Medulla oblongata (tissue), 1 donor: Measurements from ENCODE around the gene AP5Z1.

Experiments
- DNase-seq: peaks from one replicate; pipeline ENCODE4 v3.0.0-alpha.2; 2015; ENCODE audit errors: extremely low spot score

AP5Z1 gene

DNA sequence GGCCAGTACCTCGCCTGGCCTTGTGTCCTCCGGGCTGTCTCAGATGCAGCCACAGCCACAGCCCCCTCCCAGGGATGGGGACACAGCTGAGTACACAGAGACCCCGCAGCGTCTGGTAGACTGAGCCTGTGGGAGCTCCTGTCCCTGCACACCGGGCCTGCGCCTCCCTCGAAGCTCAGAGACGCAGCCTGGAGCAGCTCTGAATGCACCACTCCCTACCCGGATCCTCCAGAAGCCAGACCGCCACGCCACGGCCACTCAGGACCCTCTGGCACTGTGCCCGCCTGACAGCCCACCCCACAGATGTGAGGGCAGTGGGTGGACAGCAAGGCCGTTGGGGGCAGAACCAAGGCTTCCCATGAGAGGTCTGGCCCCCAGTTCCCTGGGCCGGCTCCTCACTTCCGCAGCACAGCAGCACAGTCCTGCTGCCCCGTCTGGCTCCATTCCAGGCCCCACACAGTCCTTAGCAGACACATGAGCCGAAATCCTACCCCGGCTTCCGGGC, 45.6 kb downstream of the AP5Z1 start:
- DNase-seq: no peak

DNA sequence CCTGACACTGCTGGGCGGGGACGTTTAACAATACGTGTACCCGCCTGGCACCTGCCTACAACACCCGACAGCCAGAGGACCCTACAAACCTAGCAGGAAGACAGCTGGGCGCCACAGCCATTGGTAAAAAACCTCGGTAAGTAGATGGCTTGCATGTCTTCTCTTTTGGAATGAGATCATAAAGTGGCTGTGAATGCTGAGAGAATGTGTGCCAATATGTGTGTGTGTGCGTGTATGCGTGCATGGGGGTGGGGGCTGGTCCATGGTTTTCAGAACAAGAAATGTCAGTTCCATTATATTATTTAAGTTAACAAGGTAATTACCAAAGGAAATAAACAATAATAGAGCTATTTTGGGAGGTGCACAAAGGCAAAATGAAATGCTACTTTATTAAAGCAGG, 47.3 kb downstream of the AP5Z1 start:
- no peak for DNase-seq

DNA sequence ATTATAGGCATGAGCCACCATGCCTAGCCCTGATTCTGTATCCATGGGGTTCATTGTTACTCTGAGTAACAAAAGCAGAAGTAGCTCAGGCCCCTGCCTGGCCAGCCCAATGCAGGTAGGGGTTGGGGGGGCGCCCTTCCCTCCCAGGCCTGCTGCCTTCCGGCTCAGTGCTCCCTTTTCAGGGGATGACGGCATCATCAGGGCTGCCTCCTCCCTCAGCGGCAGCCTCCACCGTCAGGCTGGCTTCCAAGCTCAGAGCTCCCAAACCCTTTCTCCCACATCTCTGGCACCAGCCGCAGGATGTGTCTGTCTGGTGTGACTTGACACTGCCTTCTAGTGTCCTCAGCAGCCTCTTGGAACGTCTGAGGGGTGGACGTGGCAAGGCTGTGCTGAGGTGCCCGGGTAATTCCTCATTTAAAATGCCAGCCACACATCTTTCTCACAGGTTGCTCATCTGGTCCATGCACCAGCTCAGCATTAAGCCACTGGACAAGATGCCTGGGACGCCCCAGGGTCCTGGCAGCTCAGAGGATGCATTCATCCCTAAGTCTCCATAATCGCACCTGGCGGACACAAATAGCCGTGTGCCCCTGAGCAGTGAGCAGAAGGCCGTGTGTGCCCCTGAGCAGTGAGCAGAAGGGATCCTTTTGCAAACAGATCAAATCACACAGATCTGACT, 48.2 kb downstream of the AP5Z1 start:
- no peak for DNase-seq

DNA sequence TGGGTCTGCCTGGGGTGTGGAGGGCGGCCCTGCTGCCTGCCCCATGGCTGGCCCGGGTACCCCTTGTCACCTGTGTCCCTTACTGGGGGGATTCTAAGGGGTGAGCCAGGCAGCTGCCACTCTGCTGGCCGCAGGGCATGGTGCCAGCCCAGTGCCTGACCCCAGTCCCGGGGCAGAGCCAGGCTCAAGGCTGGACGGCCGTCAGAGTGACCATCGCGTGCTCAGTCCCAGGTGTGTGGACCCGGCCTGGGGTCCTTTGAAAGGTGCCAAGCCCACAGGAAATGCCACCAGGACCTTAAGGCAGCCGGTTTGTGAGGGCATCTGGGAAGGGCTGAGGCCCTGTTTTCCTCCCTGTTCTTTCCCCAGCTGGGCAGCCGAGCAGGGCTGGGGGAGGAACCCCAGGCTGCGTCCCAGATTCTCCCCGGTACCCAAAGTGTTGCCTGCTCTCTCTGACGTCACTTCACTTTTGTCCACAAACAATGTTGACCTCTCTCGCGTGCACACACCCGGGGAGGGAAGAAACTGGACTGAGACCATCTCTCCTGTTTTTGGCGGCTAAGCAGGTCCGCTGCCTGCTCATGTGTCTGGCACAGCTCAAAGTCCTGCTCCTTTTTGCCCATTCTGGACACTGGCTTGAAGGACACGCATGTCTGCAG, 48.8 kb downstream of the AP5Z1 start:
- peak; percentile 39 for DNase-seq

DNA sequence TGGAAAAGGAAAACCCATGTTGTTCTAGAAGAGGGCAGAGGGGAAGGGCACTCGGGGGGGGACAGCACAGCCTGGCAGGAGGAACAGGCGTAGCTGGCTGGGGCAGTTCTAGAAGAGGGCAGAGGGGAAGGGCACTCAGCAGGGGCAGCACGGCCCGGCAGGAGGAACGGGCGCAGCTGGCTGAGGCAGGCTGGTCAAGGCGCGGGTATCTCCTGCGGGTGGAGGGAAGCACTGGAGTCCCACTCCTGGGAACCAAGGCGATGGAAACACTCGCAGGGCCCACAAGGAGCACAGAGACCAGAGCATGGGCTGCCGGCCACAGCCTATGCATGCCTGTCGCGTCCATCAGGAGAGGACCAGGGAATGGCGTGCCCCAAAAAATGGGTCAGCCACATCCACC, 49.7 kb downstream of the AP5Z1 start:
- no peak for DNase-seq

DNA sequence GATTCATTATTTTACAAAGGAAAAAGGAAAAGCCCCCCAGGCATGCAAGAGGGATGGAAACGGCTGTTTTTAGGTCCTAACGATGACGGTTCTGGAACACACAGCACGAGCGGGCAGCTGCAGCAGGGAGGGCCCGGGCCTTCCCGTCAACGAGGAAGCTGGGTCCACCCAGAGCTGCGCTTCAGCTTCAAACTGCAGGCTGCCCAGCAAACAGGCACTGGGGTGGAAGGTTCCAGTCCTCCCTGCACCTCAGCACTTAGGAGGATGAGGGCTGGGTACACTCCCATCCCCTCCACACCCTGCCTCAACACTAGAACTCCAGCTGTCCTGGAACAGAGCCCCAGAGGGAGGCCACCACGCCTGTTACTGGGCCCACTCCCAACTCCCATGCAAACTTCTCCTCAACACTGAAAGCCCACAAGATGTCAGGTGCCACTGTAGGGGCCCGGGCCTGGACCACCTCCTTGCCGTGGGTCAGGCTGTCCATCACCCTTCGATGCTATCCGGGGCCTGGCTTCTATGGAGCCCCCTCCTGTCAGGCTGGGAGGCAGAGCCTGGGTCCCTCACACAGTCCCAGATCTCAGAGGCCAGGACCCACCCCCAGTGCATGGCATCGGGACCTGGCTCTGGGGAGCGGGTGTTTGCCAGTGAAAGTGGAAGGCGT, 53.4 kb downstream of the AP5Z1 start:
- no peak for DNase-seq

DNA sequence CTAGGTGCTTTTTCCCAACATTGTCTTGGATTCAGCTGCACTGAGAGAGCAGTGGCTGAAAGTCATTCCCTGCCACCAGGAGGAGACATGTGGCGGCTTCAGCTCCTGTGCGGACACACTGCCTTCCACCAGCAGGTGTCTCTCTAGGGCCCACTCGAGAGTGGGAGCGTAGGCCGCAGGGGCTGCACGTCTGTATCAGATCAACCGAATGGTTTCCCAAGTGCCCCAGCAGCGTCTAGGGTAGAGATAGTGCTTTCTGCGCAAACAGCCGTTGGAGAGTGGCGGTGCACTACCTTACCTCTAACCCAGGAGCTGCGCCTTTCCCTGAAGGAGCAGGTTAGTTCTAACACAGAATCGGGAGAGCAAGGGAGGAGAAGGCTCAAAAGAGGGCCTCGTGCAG, 54.8 kb downstream of the AP5Z1 start:
- peak; percentile 60 for DNase-seq

DNA sequence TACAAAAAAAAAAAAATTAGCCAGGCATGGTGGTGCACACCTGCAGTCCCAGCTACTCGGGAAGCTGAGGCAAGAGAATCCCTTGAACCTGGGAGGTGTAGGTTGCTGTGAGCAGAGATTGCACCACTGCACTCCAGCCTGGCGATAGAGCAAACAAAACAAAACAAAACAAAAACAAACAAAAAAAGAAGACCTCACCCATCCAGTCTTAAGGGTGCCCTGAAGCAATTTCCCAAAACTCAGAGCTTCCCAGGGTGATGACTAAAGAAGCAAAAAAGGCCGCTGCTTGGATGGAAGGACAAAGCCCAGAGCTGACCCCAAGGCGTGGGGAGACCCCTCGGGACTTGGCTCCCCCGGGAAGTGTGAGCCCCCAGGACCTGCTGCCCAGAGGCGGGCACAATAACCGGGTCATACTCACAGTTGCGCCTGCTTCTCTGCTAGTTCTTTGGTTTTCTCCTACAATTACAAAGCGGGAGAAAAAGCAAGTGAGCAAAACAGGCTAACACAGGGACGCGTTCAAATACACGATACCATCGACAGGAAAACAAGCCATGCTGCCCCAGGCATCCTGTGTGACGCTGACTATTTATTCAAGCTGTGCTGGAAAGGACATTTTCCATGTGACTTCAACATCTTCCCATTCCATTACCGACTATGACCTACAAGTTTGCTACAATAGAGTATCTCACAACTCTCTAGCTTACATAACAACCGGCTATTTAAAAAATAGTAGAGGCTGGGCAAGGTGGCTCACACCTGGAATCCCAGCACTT, 56.5 kb downstream of the AP5Z1 start:
- DNase-seq: no peak

DNA sequence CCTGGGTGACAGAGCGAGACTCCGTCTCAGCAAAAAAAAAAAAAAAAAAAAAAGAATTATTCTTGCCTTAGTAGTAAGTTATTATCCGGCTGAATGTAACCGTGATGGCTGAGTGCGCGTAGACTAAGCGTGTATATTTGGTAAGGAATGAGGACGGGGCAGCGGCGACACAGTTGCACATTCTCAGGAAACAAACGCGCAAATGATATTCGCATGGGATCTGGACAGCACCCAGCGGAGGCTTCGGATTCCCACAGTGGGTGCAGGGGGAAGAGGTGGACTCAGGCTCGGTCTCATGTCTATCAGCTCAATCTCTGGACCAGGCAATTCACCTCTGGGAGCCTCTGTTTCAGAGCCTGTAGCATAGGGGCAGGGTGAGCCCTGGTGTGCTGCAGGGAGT, 57.3 kb downstream of the AP5Z1 start:
- DNase-seq: no peak

DNA sequence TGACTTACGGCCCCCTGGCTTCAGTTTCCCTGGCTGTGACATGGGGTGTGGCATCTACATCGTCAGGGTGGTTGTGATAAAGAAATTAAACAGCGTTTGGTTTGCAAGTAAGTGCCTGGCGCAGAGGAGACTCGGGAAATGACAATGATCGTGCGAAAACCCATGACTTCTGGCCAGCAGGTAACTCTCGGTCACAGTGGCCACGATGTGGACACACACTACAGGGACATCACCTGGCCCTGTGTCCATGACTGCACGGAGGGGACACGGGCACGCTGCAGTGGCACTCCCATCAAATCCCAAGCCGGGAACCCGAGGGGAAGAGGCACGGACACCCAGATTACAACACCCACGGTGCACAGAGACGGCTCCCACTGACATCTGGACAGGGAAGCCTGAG, 57.8 kb downstream of the AP5Z1 start:
- DNase-seq: no peak

DNA sequence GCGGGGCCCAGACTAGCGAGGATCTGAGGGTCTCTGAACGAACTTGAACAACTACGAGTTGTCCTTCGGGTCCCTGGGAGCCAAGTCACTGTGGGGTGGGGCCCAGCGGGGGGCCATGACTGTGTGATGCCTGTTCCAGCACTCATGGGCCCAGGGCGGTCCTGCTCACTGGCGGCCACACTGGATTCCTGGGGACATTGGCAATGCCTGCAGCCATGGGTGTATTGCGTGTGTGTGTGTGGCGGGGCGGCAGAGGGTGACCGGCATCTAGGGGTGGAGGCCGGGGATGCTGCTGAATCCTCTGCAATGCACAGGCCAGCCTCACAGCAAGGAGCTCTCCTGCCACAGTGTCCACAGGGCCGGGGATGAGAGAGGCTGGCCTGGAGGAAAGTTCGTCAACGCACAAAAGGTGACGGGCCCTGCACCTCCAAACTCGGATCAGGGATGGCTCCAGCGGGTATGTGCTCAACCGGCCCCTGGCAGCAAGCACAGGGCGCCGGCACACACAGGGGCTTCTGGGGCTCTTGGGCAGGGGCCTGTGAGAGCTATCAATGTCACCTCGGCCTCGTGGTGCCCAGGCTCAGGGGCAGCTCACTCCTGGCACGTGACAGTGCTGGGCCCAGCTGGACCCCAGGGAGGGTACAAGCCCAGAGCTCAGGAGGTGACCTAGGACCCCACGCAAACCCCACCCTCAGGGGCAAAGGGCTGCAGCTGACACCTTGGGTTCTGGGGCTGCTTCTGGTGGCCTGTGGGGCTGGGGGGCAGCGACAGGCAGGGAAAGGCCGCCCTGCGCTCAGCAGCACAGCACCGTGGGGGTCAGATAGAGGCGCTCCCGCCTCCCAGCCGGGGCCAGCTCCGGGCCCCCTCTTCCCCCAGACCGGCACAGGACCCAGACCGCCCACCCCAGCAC, 58.5 kb downstream of the AP5Z1 start:
- DNase-seq: no peak

DNA sequence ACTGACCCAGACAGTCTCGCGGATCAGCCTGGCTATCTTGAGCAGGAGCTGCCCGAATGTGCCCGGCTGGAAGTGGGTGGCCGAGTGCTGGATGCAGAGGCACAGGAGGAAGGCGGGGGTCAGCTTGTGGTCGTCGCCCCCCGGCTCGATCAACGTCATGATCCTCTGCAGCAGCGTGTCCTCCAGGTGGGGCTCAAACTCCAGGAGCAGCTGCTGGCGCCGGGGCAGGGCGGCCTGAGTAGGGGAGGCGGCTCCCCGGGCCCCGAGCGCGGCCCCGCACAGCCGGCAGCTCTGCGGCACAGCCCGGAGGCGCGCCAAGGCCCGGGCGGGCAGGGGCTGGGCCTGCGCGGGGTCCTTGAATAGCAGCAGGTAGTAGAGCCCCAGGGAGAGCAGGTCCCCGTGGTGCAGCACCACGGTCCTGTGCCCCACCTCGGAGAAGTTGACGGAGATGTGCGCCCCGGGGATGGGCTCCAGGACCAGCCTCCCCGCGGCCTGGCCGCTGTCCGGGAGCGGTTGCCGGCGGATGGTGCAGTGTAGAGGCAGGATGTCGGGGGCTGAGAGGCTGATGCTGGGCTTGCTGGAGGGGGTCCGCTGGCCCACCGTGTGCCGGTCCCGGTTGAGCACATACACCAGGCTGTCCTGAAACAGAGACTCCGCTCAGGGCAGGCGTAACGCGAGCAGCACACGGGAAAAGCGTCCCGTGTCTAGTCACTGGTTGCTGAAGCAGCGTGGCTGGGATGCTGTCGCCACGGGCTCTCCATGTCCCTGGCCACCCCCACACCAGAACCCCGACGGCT, 59.4 kb downstream of the AP5Z1 start:
- DNase-seq: no peak

DNA sequence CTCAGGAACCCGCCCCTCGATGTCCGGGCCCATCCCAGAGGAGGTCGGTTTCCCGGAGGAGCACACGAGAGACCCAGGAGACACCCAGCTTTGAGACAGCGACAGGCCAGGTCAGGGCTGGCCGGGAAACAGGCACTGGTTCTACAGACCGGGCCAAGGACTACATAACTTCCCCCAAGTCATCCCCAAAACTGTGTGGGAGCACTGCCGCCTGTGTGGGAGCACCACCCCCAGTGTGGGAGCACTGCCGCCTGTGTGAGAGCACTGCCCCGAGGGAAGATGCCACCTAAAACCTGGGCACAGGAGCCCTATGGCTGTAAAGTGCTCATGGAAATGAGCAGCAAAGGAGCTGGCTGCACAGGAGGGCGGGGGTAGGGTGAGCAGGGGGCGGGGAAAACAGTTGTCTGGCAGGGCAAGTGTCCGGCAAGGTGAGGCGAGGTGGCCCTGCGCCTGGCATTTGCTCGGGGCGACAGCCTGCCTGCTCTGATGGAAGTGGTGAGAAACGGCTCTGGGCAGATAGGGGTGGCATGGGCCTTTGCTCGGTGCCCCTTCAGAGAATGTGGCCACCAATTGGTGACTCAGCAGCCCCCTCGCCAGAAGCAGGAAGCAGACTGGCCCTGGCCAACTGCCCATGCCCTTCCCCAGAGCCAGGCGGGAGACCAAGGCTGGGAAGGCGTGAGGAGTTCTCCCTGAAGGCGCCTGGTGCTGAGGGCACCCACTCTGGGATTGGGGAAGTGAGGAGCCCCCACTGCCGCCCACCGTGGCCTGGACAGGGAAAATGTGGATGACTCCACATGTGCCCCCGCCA, 60.2 kb downstream of the AP5Z1 start:
- DNase-seq: no peak

DNA sequence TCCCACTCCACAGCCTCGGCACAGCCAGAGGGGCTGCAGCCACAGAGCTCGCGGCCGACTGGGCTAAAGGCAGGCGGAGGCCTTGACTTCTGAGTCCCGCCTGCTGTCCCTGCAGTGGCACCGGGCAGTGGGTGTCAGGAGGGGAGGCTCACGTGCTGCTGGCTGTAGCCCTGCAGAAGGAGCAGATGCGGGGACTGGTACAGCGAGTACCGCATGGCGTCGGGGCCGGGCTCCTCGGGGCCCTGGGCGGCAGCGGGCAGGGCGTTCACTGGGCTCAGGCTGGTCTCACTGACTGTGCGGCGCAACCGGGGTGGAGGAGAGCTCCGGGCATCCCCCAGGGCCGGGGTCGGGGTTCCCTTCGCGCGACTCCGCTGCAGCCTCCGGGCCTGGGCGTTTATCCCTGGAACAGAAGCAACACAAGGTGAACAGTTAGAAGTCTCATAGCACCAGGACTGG, 60.8 kb downstream of the AP5Z1 start:
- no peak for DNase-seq

DNA sequence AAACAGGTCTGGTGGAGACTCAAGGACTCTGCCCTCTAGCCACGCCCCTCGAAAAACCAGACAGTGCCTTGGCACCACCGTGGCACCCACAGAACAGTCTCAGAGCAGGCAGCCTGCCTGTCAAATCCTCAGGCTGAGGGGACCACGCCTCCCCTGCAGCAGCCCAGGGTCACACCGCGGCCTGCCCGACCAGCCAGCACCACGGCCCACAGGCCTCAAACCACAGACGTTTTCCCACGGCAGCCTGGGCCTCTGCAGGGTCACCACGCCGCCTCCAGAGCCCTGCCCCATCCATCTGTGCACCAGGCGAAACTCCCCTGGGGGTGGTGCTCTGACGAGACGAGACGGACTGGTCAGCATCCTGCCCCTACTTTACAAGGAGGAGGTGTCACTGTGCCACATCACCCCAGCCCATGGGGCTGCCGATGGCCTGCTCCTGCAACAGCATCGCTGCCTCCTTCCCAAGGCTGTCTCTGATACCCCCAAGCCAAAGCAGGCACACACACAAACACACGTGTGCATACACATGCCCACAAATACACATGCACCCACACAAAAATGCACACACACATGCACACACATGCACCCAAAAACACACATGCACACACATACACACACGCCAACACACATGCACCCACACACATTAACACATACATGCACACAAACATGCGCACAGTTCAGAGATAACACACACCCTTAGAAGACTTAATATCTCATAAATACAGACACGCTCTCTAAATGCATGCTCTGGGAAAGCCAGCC, 61.8 kb downstream of the AP5Z1 start:
- no peak for DNase-seq

DNA sequence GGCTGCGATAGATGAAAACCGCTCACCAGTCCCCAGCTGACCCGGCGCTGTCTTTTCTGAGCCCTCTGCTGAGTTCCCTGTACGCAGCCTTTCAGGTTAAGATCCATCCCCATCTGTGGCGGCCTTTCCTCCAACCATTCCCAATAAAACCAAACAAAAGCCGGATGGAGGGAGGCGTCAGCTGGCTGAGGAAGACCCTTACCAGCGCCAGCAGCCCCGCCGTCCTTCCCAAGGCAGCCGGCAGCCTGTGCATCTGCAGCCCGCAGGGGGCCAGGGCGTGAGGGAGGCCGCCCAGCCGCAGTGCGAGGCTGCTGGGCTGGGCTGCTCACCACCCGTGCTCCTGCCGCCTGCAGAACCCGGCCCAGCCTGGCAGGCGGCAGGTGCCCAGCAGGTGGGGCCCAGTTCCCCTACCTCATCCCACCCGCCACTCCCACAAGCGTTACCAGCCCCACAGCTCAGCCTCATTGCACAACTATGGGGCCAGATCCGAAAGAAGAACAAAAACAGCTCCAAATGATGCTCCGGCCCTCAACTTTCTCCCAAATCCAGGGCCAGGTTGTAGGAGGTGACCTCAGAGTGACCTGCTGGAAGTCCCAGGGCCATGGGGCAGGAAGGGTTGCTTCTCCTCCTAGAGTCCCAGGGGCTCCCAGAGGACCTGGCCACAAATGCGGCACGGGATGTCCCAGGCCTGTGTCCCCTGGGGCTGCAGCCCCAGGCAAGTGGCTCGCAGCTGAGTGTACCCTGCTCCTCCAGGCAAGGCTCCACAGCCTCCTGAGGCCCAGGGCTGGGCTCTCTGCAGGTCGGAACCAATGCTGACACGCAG, 62.6 kb downstream of the AP5Z1 start:
- DNase-seq: no peak

DNA sequence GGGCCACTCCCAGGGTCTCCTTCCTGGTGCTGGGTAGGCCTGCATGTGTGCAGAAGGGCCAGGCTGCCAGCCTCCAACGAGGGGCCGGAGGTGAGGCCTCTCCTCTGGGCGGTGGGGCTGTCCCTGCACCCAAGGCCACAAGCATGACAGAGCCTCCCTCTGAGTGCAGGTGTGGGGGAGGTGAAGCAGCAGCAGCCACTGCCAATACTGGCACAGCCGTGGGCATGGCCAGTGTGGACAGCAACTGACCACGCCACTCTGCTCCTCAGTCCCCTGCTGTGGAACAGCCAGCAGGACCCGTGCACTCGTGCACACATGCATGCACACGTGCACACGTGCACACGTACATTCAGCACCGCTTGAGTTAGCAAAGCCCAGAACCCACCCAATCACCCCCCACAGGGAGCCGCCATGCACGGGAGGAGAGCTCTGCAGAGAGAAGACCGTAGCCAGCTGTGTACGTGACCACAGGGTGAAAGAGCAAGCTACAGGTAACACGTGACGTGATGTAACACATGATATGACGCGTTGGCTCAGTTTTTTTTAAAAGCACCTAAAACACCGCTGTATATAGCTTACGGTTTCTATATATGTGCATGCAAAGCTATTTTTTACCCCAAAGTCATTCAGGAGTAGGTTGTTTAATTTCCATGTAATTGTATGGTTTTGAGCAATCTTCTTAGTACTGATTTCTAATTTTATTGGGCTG, 63.4 kb downstream of the AP5Z1 start:
- DNase-seq: no peak
